A549 (cell line): ENCODE data around the gene PTPRN2.

Experiments
- EP300 ChIP-seq, 2 experiments: fragments of >200 bp; sonication (Bioruptor Twin); formaldehyde crosslinking; IDR thresholded peaks; 2 replicates in 1 of 2; 3 replicates in 1 of 2; pipeline ENCODE4 v1.6.1; 2016 to 2017
- GATA3 ChIP-seq: IDR thresholded peaks from 2 replicates; pipeline ENCODE4 v1.6.1; 2012; ENCODE audit warnings: borderline replicate concordance
- JUN ChIP-seq, 2 experiments: fragments of >200 bp; sonication (Bioruptor Twin); formaldehyde crosslinking; IDR thresholded peaks; 2 replicates in 1 of 2; 3 replicates in 1 of 2; pipeline ENCODE4 v1.6.1; 2016 to 2017
- MAFK ChIP-seq: fragments of 450-650 bp; IDR thresholded peaks from 2 replicates; pipeline ENCODE4 v1.6.1; 2014; ENCODE audit not compliant: partially characterized antibody
- MAZ ChIP-seq: fragments of 150-350 bp; IDR thresholded peaks from 2 replicates; pipeline ENCODE4 v1.6.1; 2014; ENCODE audit warnings: antibody characterized with exemption, low read depth, low read length, borderline replicate concordance
- POLR2A ChIP-seq: IDR thresholded peaks from 2 replicates; pipeline ENCODE4 v1.6.1; 2012; ENCODE audit warnings: mild to moderate bottlenecking, low read length
- RAD21 ChIP-seq, 2 experiments: fragments of >200 bp in 1 of 2; sonication (Bioruptor Twin) in 1 of 2; formaldehyde crosslinking in 1 of 2; IDR thresholded peaks in 1 of 2; conservative IDR thresholded peaks in 1 of 2; 2 replicates in 1 of 2; 3 replicates in 1 of 2; pipeline ENCODE4 v1.6.1; 2012 to 2018; ENCODE audit warnings: inconsistent platforms in 1 of 2
- TF ChIP-seq, protein P1 (sequence below): fragments of 200-600 bp; sonication (generic); IDR thresholded peaks from 2 replicates; pipeline ENCODE4 v1.6.1; 2016; ENCODE audit warnings: antibody characterized with exemption, mild to moderate bottlenecking, moderate library complexity
- TF ChIP-seq, protein P2 (sequence below): fragments of >200 bp; sonication (Bioruptor Twin); formaldehyde crosslinking; IDR thresholded peaks from 3 replicates; pipeline ENCODE4 v1.5.1; 2016
- TF ChIP-seq, protein P3 (sequence below): IDR thresholded peaks from 2 replicates; pipeline ENCODE4 v1.6.1; 2012

DNA sequence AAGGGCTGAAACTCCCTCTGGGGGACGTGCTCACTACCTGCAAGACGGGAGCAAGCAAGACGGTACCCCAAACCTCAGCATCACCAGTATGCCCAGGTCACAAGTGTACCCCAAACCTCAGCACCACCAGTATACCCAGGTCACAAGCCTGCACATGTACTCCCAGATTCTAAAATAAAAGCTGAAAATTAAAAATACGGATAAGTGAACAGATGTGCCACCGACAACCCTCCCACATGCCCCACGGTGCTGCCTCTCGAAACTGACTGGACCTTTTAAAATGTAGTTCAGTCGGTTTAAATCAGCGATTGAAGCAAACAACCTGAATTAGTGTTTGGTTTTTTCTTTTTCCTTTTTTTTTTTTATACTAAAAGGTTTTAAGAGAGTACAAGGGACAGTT is 684.3 kb downstream of the PTPRN2 start:
- TF ChIP-seq MAZ (no peak), MAFK (no peak), EP300 (IDR thresholded peaks at IDR 0.05) (no peak), RAD21 (conservative IDR thresholded peaks at IDR 0.05 in 1 of 2, IDR thresholded peaks at IDR 0.05 in 1 of 2) (no peak), JUN (IDR thresholded peaks at IDR 0.05) (no peak), GATA3 (no peak), POLR2A (no peak)
- TF ChIP-seq, protein P1, sequence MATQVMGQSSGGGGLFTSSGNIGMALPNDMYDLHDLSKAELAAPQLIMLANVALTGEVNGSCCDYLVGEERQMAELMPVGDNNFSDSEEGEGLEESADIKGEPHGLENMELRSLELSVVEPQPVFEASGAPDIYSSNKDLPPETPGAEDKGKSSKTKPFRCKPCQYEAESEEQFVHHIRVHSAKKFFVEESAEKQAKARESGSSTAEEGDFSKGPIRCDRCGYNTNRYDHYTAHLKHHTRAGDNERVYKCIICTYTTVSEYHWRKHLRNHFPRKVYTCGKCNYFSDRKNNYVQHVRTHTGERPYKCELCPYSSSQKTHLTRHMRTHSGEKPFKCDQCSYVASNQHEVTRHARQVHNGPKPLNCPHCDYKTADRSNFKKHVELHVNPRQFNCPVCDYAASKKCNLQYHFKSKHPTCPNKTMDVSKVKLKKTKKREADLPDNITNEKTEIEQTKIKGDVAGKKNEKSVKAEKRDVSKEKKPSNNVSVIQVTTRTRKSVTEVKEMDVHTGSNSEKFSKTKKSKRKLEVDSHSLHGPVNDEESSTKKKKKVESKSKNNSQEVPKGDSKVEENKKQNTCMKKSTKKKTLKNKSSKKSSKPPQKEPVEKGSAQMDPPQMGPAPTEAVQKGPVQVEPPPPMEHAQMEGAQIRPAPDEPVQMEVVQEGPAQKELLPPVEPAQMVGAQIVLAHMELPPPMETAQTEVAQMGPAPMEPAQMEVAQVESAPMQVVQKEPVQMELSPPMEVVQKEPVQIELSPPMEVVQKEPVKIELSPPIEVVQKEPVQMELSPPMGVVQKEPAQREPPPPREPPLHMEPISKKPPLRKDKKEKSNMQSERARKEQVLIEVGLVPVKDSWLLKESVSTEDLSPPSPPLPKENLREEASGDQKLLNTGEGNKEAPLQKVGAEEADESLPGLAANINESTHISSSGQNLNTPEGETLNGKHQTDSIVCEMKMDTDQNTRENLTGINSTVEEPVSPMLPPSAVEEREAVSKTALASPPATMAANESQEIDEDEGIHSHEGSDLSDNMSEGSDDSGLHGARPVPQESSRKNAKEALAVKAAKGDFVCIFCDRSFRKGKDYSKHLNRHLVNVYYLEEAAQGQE: no peak
- TF ChIP-seq, protein P2, sequence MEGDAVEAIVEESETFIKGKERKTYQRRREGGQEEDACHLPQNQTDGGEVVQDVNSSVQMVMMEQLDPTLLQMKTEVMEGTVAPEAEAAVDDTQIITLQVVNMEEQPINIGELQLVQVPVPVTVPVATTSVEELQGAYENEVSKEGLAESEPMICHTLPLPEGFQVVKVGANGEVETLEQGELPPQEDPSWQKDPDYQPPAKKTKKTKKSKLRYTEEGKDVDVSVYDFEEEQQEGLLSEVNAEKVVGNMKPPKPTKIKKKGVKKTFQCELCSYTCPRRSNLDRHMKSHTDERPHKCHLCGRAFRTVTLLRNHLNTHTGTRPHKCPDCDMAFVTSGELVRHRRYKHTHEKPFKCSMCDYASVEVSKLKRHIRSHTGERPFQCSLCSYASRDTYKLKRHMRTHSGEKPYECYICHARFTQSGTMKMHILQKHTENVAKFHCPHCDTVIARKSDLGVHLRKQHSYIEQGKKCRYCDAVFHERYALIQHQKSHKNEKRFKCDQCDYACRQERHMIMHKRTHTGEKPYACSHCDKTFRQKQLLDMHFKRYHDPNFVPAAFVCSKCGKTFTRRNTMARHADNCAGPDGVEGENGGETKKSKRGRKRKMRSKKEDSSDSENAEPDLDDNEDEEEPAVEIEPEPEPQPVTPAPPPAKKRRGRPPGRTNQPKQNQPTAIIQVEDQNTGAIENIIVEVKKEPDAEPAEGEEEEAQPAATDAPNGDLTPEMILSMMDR: no peak
- TF ChIP-seq, protein P3, sequence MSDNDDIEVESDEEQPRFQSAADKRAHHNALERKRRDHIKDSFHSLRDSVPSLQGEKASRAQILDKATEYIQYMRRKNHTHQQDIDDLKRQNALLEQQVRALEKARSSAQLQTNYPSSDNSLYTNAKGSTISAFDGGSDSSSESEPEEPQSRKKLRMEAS: no peak
